HG03039 (cell line): ENCODE data around the gene USP6NL.

Experiments used
- ATAC-seq: cut with Tn5 transposase; IDR thresholded peaks from one replicate; pipeline ENCODE4 v1.9.1; 2021; ENCODE audit warnings: mild to moderate bottlenecking, moderate library complexity; ENCODE audit not compliant: unreplicated experiment

Gene USP6NL

DNA sequence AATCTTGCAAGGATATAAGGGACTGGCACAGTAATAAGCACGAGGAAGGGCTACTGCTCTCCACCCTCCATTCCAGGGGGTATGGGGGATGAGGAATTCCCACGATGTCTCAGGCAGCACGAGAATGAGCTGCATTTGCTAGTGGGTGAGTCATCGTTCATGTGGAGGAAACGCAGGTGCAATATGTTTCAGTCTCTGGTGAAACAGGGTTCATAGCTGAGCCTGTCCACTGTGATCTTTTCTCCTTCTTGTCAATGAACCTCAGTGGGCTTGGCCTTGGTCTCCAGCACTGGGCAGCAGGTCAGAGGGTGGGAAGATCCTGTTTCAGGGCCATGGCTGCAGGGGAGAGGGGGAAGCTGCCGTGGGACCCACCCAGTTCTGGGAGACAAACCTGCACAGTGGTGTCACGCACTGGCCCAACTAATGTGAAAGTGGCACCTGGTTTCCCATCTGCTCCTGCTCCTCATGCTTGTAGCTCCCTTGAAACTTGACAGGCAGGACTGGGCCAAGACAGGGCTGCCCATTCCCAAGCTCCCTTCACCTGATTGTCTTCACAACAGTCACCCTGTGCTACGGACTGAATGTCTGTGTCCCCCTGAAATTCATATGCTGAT is 181.9 kb downstream of the USP6NL start:
- ATAC-seq = no peak

DNA sequence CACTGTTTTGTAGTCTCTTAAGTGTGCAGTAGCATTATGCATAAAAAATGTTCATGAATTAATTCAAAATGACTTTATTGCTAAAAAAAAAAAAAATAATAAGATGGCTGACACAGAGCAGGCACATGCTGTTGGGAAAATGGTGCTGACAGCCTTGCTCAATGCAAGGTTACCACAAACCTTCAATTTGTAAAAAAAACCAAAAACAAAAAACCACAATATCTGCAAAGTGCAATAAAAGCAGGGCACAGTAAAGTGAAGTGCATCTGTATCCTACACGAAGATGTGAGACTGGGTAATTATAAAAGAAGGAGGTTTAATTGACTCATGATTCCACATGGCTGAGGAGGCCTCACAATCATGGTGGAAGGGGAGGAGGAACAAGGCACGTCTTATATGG is 185.8 kb downstream of the USP6NL start:
- no peak for ATAC-seq

DNA sequence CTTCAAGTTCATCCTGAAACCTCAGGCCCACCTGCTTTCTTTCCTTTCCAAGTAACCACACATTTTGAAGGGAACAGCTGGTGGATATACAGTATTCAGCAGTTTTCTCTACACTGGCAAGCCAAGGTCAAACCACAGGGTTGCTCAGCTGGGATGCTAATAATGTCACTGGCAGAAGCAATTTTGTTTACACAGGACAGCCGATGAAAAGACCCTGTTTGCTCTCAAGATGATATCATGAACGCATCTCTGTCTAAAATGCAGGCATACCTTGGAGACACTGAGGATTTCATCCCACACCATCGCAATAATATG is 186.2 kb downstream of the USP6NL start:
- no peak for ATAC-seq

DNA sequence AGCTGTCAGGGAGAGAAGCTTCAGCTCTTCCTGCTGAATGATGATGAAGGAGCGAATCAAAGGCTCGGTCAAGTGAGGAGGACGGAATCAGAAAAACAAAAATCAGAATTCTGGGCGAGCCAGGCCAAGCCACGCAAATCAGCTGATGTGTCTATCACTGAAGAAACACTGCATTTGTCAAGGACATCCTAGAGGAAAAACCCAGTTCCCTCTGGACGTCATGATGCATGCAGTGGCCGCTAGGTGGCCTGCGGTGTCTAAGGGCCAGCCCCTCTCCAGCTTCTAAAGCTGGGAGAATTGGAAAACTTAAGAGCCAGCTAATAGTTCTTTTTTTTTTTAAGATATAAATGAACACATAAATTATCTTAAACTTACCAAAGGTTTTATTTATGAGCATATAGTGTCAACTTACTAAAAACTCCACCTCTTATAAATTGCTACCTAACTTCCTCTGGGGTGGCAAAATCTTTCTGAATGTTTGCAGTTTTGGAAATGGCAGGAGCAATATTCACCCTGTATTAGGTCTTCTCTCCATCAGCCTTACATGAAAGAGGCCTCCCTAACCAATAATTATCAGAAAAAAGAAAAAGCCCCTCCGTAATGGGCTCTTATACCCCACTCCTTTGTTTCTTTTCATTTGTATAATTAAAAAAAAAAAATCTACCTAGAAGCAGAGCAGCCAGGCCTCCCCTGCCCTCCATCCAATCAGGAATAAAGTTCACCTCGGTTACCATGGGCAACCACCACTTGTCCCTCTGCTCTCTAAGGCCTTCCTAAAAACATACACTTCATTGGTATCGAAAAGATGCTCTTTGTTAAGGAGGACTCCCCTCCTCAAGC is 186.8 kb downstream of the USP6NL start:
- no peak for ATAC-seq

DNA sequence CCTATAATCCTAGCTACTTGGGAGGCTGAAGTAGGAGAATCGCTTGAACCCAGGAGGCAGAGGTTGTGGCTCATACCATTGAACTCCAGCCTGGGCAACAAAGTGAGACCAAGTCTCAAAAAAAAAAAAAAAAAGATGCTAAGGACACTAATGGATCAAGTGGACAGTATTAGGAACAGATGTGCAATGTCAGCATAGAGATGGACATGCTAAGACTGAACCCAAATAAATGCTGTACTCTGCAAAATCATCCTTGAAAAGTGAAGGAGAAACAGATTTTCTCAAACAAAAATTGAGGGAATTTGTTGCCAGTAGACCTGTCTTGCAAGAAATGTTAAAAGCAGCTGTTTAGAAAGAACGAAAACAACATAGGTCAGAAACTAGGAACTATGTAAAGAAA is 194.5 kb downstream of the USP6NL start:
- ATAC-seq = no peak

DNA sequence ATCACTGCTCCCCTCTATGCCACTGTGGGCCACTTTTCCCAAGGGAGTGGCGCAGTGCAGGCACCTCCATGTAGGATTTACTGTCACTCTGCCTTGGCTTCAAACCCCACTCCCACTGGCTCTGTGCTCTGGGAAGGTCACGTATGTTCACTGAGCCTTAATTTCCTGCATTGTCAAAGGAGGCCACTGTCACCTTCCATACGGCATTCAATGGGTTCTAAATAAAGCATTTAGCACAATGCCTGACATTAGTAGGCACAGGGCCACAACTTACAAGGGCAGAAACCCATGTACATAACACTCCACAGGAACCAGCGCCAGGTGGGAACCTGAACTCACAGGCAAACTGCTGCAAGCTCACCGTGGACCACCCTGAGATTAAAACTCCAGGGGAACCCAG is 196.4 kb downstream of the USP6NL start:
- ATAC-seq = no peak

DNA sequence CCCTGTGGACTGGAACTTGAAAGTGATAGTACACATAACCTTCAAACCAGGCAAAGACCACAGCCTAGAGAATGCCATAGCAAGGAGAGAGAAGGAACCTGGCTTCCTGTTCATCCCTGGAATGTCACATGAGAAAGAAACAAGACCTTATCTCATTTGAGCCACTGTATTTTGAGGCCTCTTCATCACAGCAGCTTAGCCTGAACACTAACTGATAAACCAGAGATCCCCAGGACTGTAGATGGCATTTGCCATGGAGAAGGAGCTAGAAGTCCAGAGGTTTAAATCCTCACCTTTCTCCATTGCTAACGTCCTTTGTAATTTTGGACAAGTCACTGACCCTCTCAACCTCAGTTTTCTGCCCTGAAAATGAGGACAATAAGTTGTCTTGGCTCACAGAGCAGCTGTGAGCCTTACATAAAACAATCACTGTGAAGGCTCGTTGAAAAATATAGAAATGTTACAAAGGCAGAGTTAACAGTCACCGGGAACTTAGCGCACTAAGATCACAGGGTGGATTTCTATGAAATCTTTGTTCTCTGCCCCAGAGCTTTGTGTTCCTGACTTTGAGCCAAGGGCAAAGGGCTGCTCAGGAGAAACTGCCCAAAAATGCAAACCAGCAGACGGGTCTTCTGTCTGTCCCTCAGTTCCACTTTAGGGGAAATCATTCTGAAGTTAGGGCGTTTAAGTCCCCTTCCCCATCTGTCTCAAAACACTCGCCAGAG is 197.0 kb downstream of the USP6NL start:
- no peak for ATAC-seq

DNA sequence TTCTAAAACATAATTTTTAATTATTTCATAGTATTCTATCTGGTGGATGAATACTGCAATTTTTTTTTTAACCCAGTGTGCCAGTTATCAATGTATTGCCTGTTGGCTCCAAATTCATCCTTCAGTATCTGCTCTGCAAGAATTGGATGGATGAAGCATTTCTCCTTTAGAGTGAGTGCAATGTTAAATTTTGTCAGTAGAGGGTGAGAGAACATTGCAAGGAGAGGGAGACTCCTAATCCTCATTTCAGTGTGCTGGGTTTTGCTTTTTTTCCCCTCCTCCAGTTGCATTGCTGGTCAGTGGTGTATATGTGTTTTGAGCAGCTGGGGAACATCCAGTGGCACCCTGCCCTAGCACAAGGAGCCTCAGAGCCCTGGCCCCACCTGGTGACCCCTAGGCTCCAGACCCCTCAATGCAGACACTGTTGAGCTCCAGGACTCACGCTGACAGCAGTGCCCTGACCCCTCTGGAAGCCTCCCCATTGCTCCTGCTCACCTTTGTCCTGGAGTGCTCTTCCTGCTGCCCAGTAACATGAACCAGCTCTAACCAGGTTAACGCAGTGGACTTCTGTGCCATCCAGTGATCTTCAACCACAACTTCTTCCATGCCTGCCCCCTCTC is 199.4 kb downstream of the USP6NL start:
- no peak for ATAC-seq

DNA sequence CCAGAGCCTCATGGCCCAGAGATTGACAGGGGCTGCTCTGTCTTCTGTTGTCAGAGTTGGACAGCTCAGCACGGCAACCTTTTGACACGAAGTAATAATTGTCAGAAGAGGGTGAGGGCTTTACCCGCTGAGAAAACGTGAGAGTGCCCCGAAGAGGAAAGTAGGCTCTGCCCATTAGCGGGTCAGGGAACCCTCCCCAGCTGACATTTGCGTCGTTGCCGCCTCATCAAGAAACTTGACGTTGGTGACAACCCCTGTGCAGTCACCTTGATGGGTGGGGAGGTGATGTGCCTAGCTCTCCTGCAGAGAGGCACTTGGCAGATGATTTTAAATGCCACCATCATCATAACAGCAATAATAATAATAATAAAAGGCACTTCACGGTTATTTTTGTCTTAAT is 202.1 kb downstream of the USP6NL start:
- ATAC-seq = no peak

DNA sequence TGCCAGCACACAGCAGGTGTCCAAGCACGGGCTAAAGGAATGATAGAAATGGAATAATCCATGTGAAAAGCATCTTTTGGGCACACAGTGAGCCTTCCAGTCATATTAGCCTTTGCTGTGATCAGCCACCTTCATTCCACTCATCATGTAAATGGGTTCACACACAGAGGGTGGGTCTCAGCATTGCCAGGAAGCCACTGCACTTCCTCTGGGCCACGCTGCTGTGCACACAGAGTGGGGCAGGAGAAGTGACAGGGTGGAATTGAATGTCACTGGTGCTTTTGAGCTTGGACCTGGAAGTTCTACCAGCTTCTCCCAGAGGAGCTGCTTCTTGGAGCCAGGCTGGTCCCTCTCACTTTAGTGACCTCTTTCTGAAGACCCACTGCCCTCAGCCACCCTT is 203.5 kb downstream of the USP6NL start:
- ATAC-seq = no peak

DNA sequence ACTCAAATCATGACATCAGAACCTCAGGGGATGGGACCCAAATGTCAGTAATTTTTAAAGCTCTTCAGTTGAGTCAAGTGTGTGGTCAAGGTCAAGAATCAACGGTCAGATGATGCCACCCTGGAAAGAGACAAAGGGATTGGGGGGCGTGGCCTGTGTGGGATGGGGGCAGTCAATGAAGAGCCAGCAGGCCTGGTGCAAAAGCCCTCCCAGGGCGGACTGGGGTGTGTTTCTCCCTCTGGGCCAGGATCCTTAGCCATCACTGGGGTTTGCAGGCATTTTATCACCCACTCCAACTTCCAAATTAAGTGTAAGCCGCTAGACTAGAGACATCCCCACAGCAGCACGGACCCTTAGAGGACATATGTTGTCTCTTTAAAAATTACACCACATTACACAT is 204.7 kb downstream of the USP6NL start:
- ATAC-seq = no peak

DNA sequence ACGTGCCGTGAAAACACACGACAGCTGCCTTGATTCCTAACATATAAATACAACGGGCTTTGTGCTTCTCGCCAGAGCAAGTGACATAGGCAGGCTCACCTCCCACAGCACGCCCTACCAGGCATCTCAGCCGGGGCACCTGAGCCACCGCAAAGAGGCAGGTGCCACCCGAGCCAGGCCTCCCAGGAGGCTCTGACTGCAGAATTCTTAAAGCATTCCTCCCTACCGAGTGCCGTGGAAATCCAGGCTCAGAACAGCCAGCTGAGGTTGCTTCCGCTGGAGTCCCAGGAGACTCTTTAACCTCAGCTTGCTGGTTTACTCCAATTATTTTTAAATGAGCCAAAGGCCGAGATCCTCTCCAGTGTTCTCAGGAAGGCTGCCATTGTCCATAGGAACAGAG is 206.5 kb downstream of the USP6NL start:
- no peak for ATAC-seq
